Endothelial cell of umbilical vein (primary cell): ENCODE data around the gene LRRTM3. TPM values are rescaled to one million over a fixed set of nuclear protein-coding genes. Genes with fewer than 3 reads are reported as not detected.

ENCODE experiments used
- BruUV-seq: library from RNA; stranded (reverse); fragments of 400-500 nt; replicated peaks from 2 replicates; lab custom pipeline; 2021; lab: Mats Ljungman, UMichigan
- CTCF ChIA-PET: fragments of 300-600, 350-600 bp; sonication (Branson Sonifier 250); formaldehyde crosslinking; loops from one replicate; lab custom pipeline; 2021; ENCODE audit warnings: antibody characterized with exemption, inconsistent platforms; lab: Charles Lee
- POLR2A ChIA-PET: fragments of 300-600, 350-600 bp; sonication (Branson Sonifier 250); formaldehyde crosslinking; loops from one replicate; lab custom pipeline; 2021; ENCODE audit warnings: antibody characterized with exemption, inconsistent platforms; lab: Charles Lee
- DNase-seq: peaks from one replicate; pipeline ENCODE4 v3.0.0-alpha.2; 2011; ENCODE audit warnings: low read depth, low spot score
- FAIRE-seq: peaks from 2 replicates; lab custom pipeline; 2011; peaks lifted over from hg19 to GRCh38; lab: Jason Lieb, UNC
- H2AFZ ChIP-seq: 2 replicates; pipeline ENCODE4 v1.6.0; 2012; ENCODE audit warnings: low read depth, low read length, control low read depth, inconsistent platforms
- H3K27ac ChIP-seq: 2 replicates; pipeline ENCODE4 v1.5.1; 2011; ENCODE audit warnings: low read depth, mild to moderate bottlenecking, control low read depth, low read length, moderate library complexity; ENCODE audit not compliant: insufficient read depth
- H3K27me3 ChIP-seq, 2 experiments: 2 replicates each; pipeline versions ENCODE4 v1.6.0 to v1.6.1; 2011; ENCODE audit warnings: low read length in 2 of 2, mixed read lengths in 1 of 2; ENCODE audit not compliant: control insufficient read depth in 2 of 2, insufficient read depth in 2 of 2
- H3K36me3 ChIP-seq, 2 experiments: 2 replicates in 1 of 2; 3 replicates in 1 of 2; pipeline ENCODE4 v1.5.1; 2011; ENCODE audit warnings: low read length in 2 of 2, mild to moderate bottlenecking in 1 of 2, moderate library complexity in 1 of 2; ENCODE audit not compliant: control insufficient read depth in 2 of 2, insufficient read depth in 2 of 2; ENCODE audit errors: extremely low read depth in 1 of 2
- H3K4me1 ChIP-seq: 3 replicates; pipeline ENCODE4 v1.5.1; 2011; ENCODE audit warnings: mild to moderate bottlenecking, low read length; ENCODE audit not compliant: control insufficient read depth, insufficient read depth; ENCODE audit errors: extremely low read depth
- H3K4me2 ChIP-seq: 2 replicates; pipeline ENCODE4 v1.6.1; 2011; ENCODE audit warnings: low read length, control low read depth, mixed read lengths; ENCODE audit not compliant: insufficient read depth
- H3K4me3 ChIP-seq, 3 experiments: fragments of 200-600 bp in 1 of 3; sonication (generic), shearing (Covaris generic) in 1 of 3; replicated peaks in 1 of 3; 2 replicates each; pipeline ENCODE4 v1.5.1; 2011 to 2016; ENCODE audit warnings: control low read depth in 3 of 3, low read length in 3 of 3, mild to moderate bottlenecking in 2 of 3, inconsistent platforms in 1 of 3, low read depth in 1 of 3, moderate library complexity in 1 of 3; ENCODE audit not compliant: insufficient read depth in 1 of 3
- H3K79me2 ChIP-seq: 2 replicates; pipeline ENCODE4 v1.6.0; 2012; ENCODE audit warnings: low read length, inconsistent platforms; ENCODE audit not compliant: control insufficient read depth, insufficient read depth
- H3K9ac ChIP-seq: replicated peaks from 2 replicates; pipeline ENCODE3; 2011; ENCODE audit warnings: low read length, control low read depth; ENCODE audit not compliant: insufficient read depth; ENCODE audit errors: extremely low read depth
- H3K9me1 ChIP-seq: replicated peaks from 3 replicates; pipeline ENCODE4 v1.6.0; 2011; ENCODE audit warnings: mild to moderate bottlenecking, low read length; ENCODE audit not compliant: control insufficient read depth, insufficient read depth; ENCODE audit errors: extremely low read depth
- H3K9me3 ChIP-seq: replicated peaks from 2 replicates; pipeline ENCODE4 v1.5.1; 2012; ENCODE audit warnings: low read length, inconsistent platforms; ENCODE audit not compliant: control insufficient read depth, insufficient read depth
- H4K20me1 ChIP-seq: replicated peaks from 2 replicates; pipeline ENCODE3; 2011; ENCODE audit warnings: mild to moderate bottlenecking, low read length; ENCODE audit not compliant: control insufficient read depth, insufficient read depth; ENCODE audit errors: extremely low read depth
- CTCF ChIP-seq, 2 donors: IDR thresholded peaks; 1 replicate in 1 of 2; 2 replicates in 1 of 2; pipeline ENCODE4 v1.5.1; 2011; ENCODE audit warnings: low read length in 2 of 2, mild to moderate bottlenecking in 2 of 2, moderate library complexity in 2 of 2, control low read depth in 1 of 2, inconsistent platforms in 1 of 2, low read depth in 1 of 2; ENCODE audit not compliant: insufficient read depth in 1 of 2; ENCODE audit errors: extremely low read depth in 1 of 2
- EZH2 ChIP-seq: IDR thresholded peaks from 2 replicates; pipeline ENCODE4 v1.6.1; 2012; ENCODE audit warnings: borderline replicate concordance, low read depth, mild to moderate bottlenecking, moderate library complexity, low read length, inconsistent platforms; ENCODE audit not compliant: severe bottlenecking
- FOS ChIP-seq: IDR thresholded peaks from 2 replicates; pipeline ENCODE4 v1.6.1; 2011; ENCODE audit warnings: mild to moderate bottlenecking, low read length, moderate library complexity, borderline replicate concordance; ENCODE audit not compliant: insufficient read depth
- GATA2 ChIP-seq: IDR thresholded peaks from 2 replicates; pipeline ENCODE4 v1.7.0; 2011; ENCODE audit warnings: low read depth, mild to moderate bottlenecking, moderate library complexity, mixed read lengths, low read length; ENCODE audit not compliant: insufficient read length, insufficient read depth
- JUN ChIP-seq: IDR thresholded peaks from 2 replicates; pipeline ENCODE4 v1.6.1; 2011; ENCODE audit warnings: borderline replicate concordance, low read depth; ENCODE audit not compliant: insufficient read length, insufficient read depth
- MYC ChIP-seq: IDR thresholded peaks from one replicate; pipeline ENCODE4 v1.6.1; 2011; ENCODE audit warnings: mild to moderate bottlenecking, low read depth, low read length
- POLR2A ChIP-seq: IDR thresholded peaks from 2 replicates; pipeline ENCODE4 v1.6.1; 2012; ENCODE audit warnings: low read depth, mild to moderate bottlenecking, control low read depth, low read length
- POLR2AphosphoS5 ChIP-seq: IDR thresholded peaks from 2 replicates; pipeline ENCODE4 v1.6.1; 2012; ENCODE audit warnings: low read depth, mild to moderate bottlenecking, control low read depth, low read length, moderate library complexity; ENCODE audit not compliant: insufficient read depth
- dilution Hi-C: fragments of 300-500 bp; cut with MboI; formaldehyde crosslinking; loops from one replicate; pipeline ENCODE4 v1.15.0; 2019; ENCODE audit warnings: low sequenced_read_pairs; ENCODE audit not compliant: extremely low pct_ligation_motif_present
- intact Hi-C: fragments of 100-400 bp; cut with micrococcal nuclease; formaldehyde crosslinking; loops from one replicate; pipeline ENCODE4 v1.10.0; 2022
- polyA plus RNA-seq, 4 experiments: library from polyadenylated mRNA; depleted of rRNA in 3 of 4; stranded (reverse) in 3 of 4; unstranded in 1 of 4; fragments of >200 nt; gene quantifications; 2 replicates each; pipeline versions ENCODE4 v1.2.1 to v1.2.3, GENCODE V29; 2011 to 2012; ENCODE audit warnings: missing spikeins in 1 of 4
- total RNA-seq: library from RNA; stranded (reverse); gene quantifications from 2 replicates; pipeline ENCODE4 v1.2.3, GENCODE V29; 2021
- TF ChIP-seq, protein P1 (sequence below): IDR thresholded peaks from 2 replicates; pipeline ENCODE4 v1.6.1; 2011; ENCODE audit not compliant: insufficient read depth, insufficient read length

Gene LRRTM3
- total and polyA plus RNA-seq, 2 donors (not counting 3 experiments of a cell fraction or from before 2014, with no cell fraction given), result not detected

- no peaks in the 10 kb centered on the region for H3K9me3 ChIP-seq
- no peaks in the 10 kb centered on the region for H3K36me3 ChIP-seq
- H3K9me1 ChIP-seq, result no peaks in the 10 kb centered on the region
- ChIA-PET CTCF (no interaction called here), POLR2A (no interaction called here)
- no peak overlapping the region for H3K9ac ChIP-seq
- H3K4me2 ChIP-seq, result no peak overlapping the region
- no peak overlapping the region for H3K4me3 ChIP-seq
- H3K27me3 ChIP-seq, result no peaks in the 10 kb centered on the region
- FAIRE-seq, result no peak
- TF ChIP-seq CTCF (IDR thresholded peaks at IDR 0.05; ENCODE audit: extremely low read depth in 1 of 2, insufficient read depth in 1 of 2, low read depth in 1 of 2, low read length in 2 of 2), result no peak
- TF ChIP-seq MYC, result no peak
- no peak for TF ChIP-seq EZH2
- H2AFZ ChIP-seq, result no peak overlapping the region
- DNase-seq, result no peak
- H4K20me1 ChIP-seq, result no peaks in the 10 kb centered on the region
- H3K4me1 ChIP-seq, result no peaks in the 10 kb centered on the region
- no TSS peak for BruUV-seq
- dilution Hi-C loops, result no loop called here
- H3K27ac ChIP-seq, result no peak overlapping the region
- no peaks in the 10 kb centered on the region for H3K79me2 ChIP-seq
- intact Hi-C loops, result no loop called here
Observed at GRCh38 chr10:67086327-67087134, 160.7 kb downstream of the LRRTM3 start.

GRCh38 chr10:67087135-67087425 is 161.2 kb downstream of the LRRTM3 start:
- Histone ChIP-seq H3K9me1 (no peaks in the 10 kb centered on the region), H3K4me1 (no peaks in the 10 kb centered on the region), H4K20me1 (no peaks in the 10 kb centered on the region), H3K27me3 (no peaks in the 10 kb centered on the region), H3K27ac (no peak overlapping the region), H3K4me2 (no peak overlapping the region), H3K9me3 (no peaks in the 10 kb centered on the region), H3K36me3 (no peaks in the 10 kb centered on the region), H3K9ac (no peak overlapping the region), H2AFZ (no peak overlapping the region), H3K4me3 (no peak overlapping the region), H3K79me2 (no peaks in the 10 kb centered on the region)
- ChIA-PET POLR2A (no interaction called here), CTCF (no interaction called here)
- no TSS peak for BruUV-seq
- FAIRE-seq, result no peak
- intact Hi-C loops (no loop called here), dilution Hi-C loops (no loop called here)
- no peak for DNase-seq
- no peak for TF ChIP-seq MYC
- no peak for TF ChIP-seq EZH2
- TF ChIP-seq, protein P1, sequence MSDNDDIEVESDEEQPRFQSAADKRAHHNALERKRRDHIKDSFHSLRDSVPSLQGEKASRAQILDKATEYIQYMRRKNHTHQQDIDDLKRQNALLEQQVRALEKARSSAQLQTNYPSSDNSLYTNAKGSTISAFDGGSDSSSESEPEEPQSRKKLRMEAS, result no peak
- no peak for TF ChIP-seq CTCF (IDR thresholded peaks at IDR 0.05; ENCODE audit: extremely low read depth in 1 of 2, insufficient read depth in 1 of 2, low read depth in 1 of 2, low read length in 2 of 2)
- no peak for TF ChIP-seq GATA2
- TF ChIP-seq POLR2A, result no peak
- no peak for TF ChIP-seq JUN
- TF ChIP-seq FOS, result no peak
- TF ChIP-seq POLR2AphosphoS5, result no peak
